ENCODE data around the gene VPS16. TPM values are rescaled to one million over a fixed set of nuclear protein-coding genes. Genes with fewer than 3 reads are reported as not detected.

VPS16 gene
- total and polyA plus RNA-seq, 2 of the 13 experiments (the other 11 are each of a cell fraction or from before 2014, with no cell fraction given), result 34.2 to 35.4 TPM

DNA sequence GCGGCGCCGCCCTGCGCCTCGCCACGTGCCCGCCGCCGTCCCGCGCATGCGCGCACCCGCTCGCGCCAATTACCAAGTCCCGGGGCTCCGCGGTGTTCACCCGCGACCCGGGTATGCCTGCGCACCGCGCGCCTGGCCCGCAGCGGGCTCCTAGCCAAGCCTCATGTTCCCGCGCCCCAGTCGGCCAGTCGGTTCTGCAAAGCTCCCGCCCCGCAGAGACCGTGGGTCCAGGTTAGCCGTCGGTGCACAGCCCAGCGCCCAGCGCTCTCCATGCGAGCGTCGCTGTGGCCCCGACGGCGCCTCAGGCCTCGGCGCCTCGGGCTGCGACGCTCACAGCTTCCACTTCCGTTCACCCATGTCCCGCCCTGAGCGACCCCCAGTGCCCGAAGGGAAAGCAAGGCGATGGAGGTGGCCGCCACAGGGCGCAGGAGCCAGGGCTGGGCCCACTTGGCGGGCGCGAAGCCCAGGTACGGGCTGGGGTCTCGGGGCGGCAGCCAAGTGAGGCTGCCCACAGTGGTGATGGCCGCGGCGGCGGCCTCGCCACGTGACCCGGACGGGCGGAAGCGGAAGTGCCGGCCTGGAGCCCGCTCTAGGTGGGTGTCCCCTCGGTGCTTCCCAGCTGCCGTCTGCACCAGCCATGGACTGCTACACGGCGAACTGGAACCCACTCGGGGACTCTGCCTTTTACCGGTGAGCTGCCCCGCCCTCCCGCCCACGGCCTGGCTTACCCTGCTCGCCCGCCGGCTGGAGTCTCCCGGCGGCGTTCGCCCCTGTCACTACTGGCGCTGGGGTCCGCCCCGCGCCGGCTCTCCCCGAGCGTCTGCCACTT, at the start of gene VPS16, which contains the start of gene PCED1A (continued):
- TF ChIP-seq NR3C1 (CRISPR knock-in tag; IDR thresholded peaks at IDR 0.05) (peak; percentile 68; the same call in 1 of the 2 replicates), HDAC6 (IDR thresholded peaks at IDR 0.05; ENCODE audit: low read depth, low read length) (no peak), ZNF329 (CRISPR knock-in tag; IDR thresholded peaks at IDR 0.05; ENCODE audit: low read depth) (0 out of 2 replicates have a peak, but pooled peaks have one; percentile 71), RFX1 (IDR thresholded peaks at IDR 0.05) (no peak), NFKBIZ (CRISPR knock-in tag; IDR thresholded peaks at IDR 0.05) (peak; percentile 87; the same call in 1 of the 2 replicates), ATF1 (CRISPR knock-in tag; IDR thresholded peaks at IDR 0.05) (no peak), GATAD1 (CRISPR knock-in tag; IDR thresholded peaks at IDR 0.05) (peak; percentile 95), POLR2AphosphoS2 (IDR thresholded peaks at IDR 0.05; ENCODE audit: low read depth, low read length) (no peak), PHF21A (CRISPR knock-in tag; IDR thresholded peaks at IDR 0.05) (no peak; the same call in none of the 2 replicates), ESRRA (CRISPR knock-in tag; IDR thresholded peaks at IDR 0.05; ENCODE audit: low read depth) (no peak; the same call in 1 of the 2 replicates), NFYB (CRISPR knock-in tag; IDR thresholded peaks at IDR 0.05) (peak; percentile 21), CEBPB (IDR thresholded peaks at IDR 0.05; ENCODE audit: borderline replicate concordance, low read depth, low read length) (no peak), STAG1 (CRISPR knock-in tag; IDR thresholded peaks at IDR 0.05) (no peak), RARA (CRISPR knock-in tag; IDR thresholded peaks at IDR 0.05) (peak; percentile 60; the same call in 1 of the 2 replicates), TSC22D2 (CRISPR knock-in tag; IDR thresholded peaks at IDR 0.05; ENCODE audit: borderline replicate concordance) (peak; percentile 90; the same call in 1 of the 2 replicates), ZNF160 (CRISPR knock-in tag; IDR thresholded peaks at IDR 0.05) (peak; percentile 89), MTA1 (CRISPR knock-in tag; IDR thresholded peaks at IDR 0.05; ENCODE audit: borderline replicate concordance) (peak; percentile 72; the same call in 1 of the 2 replicates)
- TF ChIP-seq, protein P1, sequence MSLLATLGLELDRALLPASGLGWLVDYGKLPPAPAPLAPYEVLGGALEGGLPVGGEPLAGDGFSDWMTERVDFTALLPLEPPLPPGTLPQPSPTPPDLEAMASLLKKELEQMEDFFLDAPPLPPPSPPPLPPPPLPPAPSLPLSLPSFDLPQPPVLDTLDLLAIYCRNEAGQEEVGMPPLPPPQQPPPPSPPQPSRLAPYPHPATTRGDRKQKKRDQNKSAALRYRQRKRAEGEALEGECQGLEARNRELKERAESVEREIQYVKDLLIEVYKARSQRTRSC (CRISPR knock-in tag; IDR thresholded peaks at IDR 0.05; ENCODE audit: low read depth), result peak; percentile 51; the same call in 1 of the 2 replicates
- TF ChIP-seq, protein P2, sequence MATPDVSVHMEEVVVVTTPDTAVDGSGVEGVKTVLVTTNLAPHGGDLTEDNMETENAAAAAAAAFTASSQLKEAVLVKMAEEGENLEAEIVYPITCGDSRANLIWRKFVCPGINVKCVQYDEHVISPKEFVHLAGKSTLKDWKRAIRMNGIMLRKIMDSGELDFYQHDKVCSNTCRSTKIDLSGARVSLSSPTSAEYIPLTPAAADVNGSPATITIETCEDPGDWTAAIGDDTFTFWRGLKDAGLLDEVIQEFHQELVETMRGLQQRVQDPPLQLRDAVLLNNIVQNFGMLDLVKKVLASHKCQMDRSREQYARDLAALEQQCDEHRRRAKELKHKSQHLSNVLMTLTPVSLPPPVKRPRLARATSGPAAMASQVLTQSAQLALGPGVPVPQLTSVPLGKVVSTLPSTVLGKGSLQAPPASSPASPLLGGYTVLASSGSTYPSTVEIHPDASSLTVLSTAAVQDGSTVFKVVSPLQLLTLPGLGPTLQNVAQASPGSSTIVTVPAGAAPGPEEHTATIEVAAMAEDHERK (CRISPR knock-in tag; IDR thresholded peaks at IDR 0.05; ENCODE audit: low read depth), result peak; percentile 67; the same call in 1 of the 2 replicates
- TF ChIP-seq, protein P3, sequence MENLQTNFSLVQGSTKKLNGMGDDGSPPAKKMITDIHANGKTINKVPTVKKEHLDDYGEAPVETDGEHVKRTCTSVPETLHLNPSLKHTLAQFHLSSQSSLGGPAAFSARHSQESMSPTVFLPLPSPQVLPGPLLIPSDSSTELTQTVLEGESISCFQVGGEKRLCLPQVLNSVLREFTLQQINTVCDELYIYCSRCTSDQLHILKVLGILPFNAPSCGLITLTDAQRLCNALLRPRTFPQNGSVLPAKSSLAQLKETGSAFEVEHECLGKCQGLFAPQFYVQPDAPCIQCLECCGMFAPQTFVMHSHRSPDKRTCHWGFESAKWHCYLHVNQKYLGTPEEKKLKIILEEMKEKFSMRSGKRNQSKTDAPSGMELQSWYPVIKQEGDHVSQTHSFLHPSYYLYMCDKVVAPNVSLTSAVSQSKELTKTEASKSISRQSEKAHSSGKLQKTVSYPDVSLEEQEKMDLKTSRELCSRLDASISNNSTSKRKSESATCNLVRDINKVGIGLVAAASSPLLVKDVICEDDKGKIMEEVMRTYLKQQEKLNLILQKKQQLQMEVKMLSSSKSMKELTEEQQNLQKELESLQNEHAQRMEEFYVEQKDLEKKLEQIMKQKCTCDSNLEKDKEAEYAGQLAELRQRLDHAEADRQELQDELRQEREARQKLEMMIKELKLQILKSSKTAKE (CRISPR knock-in tag; IDR thresholded peaks at IDR 0.05; ENCODE audit: borderline replicate concordance), result no peak; the same call in 1 of the 2 replicates
- TF ChIP-seq, protein P4, sequence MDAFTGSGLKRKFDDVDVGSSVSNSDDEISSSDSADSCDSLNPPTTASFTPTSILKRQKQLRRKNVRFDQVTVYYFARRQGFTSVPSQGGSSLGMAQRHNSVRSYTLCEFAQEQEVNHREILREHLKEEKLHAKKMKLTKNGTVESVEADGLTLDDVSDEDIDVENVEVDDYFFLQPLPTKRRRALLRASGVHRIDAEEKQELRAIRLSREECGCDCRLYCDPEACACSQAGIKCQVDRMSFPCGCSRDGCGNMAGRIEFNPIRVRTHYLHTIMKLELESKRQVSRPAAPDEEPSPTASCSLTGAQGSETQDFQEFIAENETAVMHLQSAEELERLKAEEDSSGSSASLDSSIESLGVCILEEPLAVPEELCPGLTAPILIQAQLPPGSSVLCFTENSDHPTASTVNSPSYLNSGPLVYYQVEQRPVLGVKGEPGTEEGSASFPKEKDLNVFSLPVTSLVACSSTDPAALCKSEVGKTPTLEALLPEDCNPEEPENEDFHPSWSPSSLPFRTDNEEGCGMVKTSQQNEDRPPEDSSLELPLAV (CRISPR knock-in tag; conservative IDR thresholded peaks at IDR 0.05; ENCODE audit: low read depth), result peak; percentile 90
- TF ChIP-seq, protein P5, sequence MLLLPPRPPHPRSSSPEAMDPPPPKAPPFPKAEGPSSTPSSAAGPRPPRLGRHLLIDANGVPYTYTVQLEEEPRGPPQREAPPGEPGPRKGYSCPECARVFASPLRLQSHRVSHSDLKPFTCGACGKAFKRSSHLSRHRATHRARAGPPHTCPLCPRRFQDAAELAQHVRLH (CRISPR knock-in tag; IDR thresholded peaks at IDR 0.05; ENCODE audit: borderline replicate concordance, low read depth), result peak; percentile 94
- TF ChIP-seq, protein P6, sequence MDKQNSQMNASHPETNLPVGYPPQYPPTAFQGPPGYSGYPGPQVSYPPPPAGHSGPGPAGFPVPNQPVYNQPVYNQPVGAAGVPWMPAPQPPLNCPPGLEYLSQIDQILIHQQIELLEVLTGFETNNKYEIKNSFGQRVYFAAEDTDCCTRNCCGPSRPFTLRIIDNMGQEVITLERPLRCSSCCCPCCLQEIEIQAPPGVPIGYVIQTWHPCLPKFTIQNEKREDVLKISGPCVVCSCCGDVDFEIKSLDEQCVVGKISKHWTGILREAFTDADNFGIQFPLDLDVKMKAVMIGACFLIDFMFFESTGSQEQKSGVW (CRISPR knock-in tag; IDR thresholded peaks at IDR 0.05; ENCODE audit: borderline replicate concordance), result no peak

Data from HepG2 (cell line).